LHCN-M2 (cell line): ENCODE results near the gene UBASH3B. TPM values are rescaled to one million over a fixed set of nuclear protein-coding genes. Genes with fewer than 3 reads are reported as not detected.
"Not testable (repeated sequence)": the region's sequence is repeated elsewhere in the genome, so short reads cannot be mapped to it uniquely, and the experiment has no call there.

Source experiments
- DNase-seq: peaks from one replicate; pipeline ENCODE4 v3.0.0-alpha.2; 2012; ENCODE audit warnings: low read depth
- polyA plus RNA-seq: library from polyadenylated mRNA; unstranded; fragments of >200 nt; gene quantifications from one replicate; pipeline ENCODE4 v1.2.1, GENCODE V29; 2012; ENCODE audit warnings: missing spikeins
- total RNA-seq: library from RNA; depleted of rRNA; stranded (reverse); fragments of >200 nt; gene quantifications from 2 replicates; pipeline ENCODE4 v1.2.3, GENCODE V29; 2014; rRNA removed

UBASH3B gene, protein sequence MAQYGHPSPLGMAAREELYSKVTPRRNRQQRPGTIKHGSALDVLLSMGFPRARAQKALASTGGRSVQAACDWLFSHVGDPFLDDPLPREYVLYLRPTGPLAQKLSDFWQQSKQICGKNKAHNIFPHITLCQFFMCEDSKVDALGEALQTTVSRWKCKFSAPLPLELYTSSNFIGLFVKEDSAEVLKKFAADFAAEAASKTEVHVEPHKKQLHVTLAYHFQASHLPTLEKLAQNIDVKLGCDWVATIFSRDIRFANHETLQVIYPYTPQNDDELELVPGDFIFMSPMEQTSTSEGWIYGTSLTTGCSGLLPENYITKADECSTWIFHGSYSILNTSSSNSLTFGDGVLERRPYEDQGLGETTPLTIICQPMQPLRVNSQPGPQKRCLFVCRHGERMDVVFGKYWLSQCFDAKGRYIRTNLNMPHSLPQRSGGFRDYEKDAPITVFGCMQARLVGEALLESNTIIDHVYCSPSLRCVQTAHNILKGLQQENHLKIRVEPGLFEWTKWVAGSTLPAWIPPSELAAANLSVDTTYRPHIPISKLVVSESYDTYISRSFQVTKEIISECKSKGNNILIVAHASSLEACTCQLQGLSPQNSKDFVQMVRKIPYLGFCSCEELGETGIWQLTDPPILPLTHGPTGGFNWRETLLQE
- 8.0 and 12.8 TPM in 2 replicates for total RNA-seq
- polyA plus RNA-seq = 10.6 TPM

DNA sequence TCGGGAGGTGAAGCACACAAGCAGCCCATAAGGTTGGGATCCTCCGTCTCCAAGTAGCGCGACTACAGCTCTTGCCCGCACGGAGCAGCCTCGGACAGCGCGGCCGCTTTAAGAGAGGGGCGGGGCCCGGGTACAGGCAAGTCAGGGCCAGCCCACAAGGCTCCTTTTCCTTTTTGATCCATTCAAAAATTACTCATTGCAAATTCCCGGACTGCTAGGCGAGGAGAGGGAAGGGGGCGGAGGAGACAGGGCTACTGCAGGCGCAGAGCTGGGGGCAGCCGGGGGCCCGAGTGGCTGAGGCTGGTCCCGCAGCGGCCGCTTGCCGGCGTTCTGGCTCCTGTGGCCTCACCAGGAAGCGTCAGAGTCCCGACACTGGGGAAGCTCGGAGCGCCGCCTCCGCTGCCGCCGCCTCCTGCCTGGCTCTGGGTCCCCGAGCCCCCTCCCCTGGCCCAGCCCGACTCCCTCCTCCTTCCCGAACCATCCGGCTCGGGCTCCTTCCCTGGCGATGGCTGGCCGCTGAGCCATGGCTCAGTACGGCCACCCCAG is at the start of gene UBASH3B:
TSS of gene UBASH3B (plus strand) at position 196 of the 546 bp plus-strand sequence. CDS start at position 524, 328 bp downstream.
- DNase-seq = peak; percentile 84

GRCh38 chr11:122607162-122607561 is 48.4 kb upstream of the UBASH3B start:
- not testable (repeated sequence) for DNase-seq

GRCh38 chr11:122612123-122612824 is 43.2 kb upstream of the UBASH3B start:
- DNase-seq = no peak

GRCh38 chr11:122616718-122617117 is 38.8 kb upstream of the UBASH3B start:
- DNase-seq = no peak

DNA sequence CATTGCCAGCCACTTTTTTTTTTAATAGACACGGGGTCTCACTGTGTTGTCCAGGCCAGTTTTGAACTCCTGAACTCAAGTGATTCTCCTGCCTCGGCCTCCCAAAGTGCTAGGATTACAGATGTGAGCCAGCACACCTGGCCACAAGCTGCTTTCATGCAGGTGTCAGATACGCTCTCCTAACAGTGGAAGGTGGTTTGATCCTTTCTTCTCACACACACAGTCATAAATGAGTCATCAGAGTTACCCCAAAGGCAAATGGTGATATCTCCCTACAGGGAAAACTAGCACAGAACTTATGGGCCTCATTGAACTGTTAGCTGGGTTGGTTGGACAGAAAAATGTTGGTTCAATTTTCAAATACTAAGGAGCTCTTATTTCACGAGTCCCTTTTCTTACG is 38.2 kb upstream of the UBASH3B start:
- DNase-seq = no peak

- no peak for DNase-seq
Observed at GRCh38 chr11:122617926-122618325, 37.6 kb upstream of the UBASH3B start.

DNA sequence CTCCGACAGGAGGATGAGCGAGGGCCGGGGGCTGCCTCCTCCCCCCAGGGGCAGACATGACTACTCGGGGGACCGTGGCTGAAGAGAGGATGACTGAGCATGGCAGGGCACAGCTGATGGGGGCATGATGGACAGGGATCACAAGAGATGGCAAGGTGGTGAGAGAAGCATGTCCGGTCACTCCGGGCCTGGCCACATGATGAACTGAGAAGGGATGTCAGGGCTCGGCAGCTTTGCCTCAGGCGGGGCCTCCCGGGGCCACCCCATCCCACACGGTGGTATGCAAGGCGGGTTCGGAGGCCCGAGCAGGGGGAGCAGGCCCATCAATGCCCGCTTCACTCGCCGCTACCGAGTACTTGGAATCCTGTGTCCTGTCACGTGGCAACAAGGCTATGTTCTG is 36.6 kb upstream of the UBASH3B start:
- DNase-seq = no peak

GRCh38 chr11:122619757-122620156 is 35.8 kb upstream of the UBASH3B start:
- no peak for DNase-seq

GRCh38 chr11:122625501-122625900 is 30.0 kb upstream of the UBASH3B start:
- DNase-seq = not testable (repeated sequence)

GRCh38 chr11:122625976-122626665 is 29.4 kb upstream of the UBASH3B start:
- no peak for DNase-seq

DNA sequence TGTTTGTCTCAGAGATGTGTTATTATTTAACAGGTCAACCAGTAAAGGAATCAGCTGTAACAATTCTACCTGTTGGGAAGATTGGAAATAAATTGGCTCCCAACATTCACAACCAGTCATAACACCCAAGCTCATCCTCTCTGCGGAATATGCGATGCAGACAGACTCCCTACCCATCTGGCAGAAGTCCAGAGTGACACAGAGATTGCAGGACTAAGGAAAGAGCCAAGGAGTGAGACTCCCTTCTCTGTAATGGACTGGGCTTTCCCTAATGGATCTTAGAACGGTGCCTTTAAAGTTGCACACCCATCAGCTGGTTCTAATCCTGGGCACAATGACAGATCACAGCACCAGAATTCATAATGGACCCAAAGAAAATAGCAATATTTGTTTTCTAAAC is 27.8 kb upstream of the UBASH3B start:
- DNase-seq = no peak

DNA sequence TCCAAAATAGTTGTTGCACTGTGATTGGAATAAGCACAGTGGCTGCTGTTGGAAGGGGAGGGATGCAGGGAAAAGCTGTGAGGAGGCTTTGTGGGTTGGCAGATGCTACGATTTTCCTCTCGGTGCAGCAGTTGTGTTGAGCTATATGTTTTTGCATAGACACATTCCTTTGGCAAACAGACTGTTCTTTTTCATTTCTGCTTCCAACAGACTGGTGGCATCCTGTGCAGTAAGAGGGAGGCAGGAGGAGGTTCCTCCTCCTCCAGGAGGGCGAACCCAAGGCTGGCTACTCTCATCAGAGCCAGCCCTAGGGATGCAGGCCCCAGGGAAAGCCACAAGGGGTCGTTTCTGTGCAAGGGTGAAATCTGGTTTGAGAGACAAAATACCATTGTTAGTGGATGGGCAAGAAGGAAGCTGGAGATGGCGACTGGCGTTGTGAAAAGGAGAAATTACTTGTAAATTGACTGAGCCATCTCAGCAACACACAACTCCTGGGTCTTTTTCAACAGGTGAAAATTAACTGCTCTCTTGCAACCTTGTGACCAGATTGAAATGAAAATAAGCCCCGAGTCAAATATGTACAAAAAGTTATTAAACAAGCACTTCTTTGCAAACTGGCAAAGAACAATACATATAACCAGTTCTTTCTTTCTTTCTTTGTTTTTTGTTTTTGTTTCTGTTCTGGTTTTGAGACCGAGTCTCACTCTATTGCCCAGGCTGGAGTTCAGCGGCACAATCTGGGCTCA is 26.5 kb upstream of the UBASH3B start:
- peak; percentile 77 for DNase-seq

- no peak for DNase-seq
Observed at GRCh38 chr11:122632181-122632824, 23.2 kb upstream of the UBASH3B start.

DNA sequence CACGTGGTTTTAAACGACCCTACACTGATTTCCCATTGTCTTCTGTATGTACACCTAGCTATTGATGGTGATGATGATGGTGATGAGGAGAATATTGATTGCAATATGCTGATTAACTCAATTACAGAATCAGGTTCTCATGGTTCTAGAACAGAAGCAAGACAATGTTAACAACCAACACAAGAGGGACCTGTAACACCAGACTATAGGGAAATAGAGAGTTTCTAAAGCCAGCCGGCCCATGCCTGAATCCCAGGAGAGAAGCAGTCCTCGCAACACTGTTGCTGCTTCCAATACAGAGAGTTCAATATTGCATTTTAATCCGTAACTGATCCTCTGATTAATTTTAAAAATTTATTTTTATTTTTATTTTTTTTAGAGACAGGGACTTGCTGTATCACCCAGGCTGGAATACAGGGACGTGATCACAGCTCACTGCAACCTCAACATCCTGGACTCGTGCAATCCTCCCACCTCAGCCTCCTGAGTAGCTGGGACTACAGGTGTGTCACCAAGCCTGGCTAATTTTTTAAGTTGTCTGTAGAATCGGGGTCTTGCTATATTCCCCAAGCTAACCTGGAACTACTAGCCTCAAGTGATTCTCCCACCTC is 22.2 kb upstream of the UBASH3B start:
- DNase-seq = peak; percentile 61

DNA sequence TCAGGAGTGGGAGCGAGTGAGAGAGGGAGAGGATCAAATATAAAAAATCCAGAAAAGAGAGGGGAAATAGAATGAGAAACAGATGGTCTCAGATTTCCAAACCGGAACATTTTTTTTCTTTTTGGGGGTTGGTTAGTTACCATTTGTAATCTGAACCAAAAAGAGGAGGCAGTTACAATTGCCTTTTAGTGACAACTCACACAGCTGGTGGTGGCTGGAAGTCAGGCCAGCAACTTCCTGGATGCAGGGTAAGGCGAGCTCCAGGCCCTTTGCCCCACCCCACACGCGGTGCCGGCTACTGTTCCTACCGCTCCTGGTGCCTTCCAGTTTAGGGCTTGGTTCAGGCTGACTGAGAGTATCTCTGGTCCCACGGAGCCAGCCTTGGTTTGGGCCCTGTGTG is 21.0 kb upstream of the UBASH3B start:
- DNase-seq = peak; percentile 51

DNA sequence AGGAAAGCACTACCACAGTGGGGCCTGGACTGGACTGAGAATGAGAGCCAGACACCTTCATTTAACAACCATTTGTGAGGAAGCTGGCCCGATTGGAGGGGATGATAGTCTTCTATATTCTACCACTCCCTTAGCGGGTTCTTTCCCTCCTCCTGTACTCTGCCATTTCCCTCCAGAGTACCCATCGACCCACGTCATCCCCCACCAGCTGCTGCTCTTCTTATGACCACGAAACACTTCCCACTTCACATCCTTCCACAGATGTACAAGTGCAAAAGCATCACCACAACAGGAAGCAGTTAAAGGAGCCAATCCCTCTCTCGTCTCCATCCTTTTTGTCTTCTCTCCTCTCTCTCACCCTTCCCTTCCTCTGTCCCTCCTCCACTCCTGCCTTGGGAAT is 18.0 kb upstream of the UBASH3B start:
- no peak for DNase-seq

DNA sequence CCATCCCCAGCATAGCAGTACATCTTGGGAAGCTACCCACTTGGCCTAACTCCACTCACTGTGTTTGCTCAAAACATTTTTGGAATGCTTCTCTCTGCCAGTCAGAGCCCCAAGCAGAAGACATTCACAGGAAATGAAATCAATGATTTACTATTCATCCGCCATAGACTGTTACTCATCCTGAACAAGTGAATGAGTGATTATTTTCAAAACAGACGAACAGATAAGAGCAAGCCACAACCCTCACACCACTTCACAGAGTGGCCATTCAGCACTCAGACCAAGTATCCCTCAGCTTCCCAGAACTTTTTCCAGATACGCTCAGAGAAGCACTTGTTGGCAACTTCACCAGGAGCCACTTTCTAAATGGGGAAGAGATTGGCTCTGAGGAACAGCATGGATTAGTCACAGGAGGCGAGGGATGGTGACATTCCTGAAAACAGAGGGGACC is 13.0 kb upstream of the UBASH3B start:
- peak; percentile 55 for DNase-seq

GRCh38 chr11:122642971-122643370 is 12.6 kb upstream of the UBASH3B start:
- DNase-seq = no peak

GRCh38 chr11:122645847-122646246 is 9.7 kb upstream of the UBASH3B start:
- no peak for DNase-seq
